GM12865 (cell line): ENCODE data around the gene STPG4.

Source experiments
- DNase-seq: peaks from one replicate; pipeline ENCODE4 v3.0.0; 2010; ENCODE audit warnings: low read depth
- H3K4me3 ChIP-seq: 2 replicates; pipeline ENCODE4 v1.5.1; 2011; ENCODE audit warnings: mild to moderate bottlenecking, low read depth, low read length, control low read depth
- CTCF ChIP-seq: IDR thresholded peaks from 2 replicates; pipeline ENCODE4 v1.5.1; 2011; ENCODE audit warnings: low read length, control low read depth, low read depth, inconsistent platforms; ENCODE audit not compliant: insufficient read depth; ENCODE audit errors: missing control alignments

Gene STPG4

GRCh38 chr2:47150175-47150574 lies 4.9 kb downstream of the STPG4 start:
- TF ChIP-seq CTCF: no peak

GRCh38 chr2:47147021-47147420 lies 8.1 kb downstream of the STPG4 start:
- DNase-seq: no peak
- no peak overlapping the region for H3K4me3 ChIP-seq
- no peak for TF ChIP-seq CTCF

More at GRCh38 chr2:47150175-47150574, 4.9 kb downstream of the STPG4 start:
- DNase-seq: no peak
- H3K4me3 ChIP-seq: no peak overlapping the region

- no peak for DNase-seq
- H3K4me3 ChIP-seq: no peak overlapping the region
- TF ChIP-seq CTCF: no peak
Observed at GRCh38 chr2:47145466-47145865, 9.6 kb downstream of the STPG4 start.

- H3K4me3 ChIP-seq: no peak overlapping the region
- no peak for TF ChIP-seq CTCF
- DNase-seq: no peak
Observed at GRCh38 chr2:47141520-47141919, 13.6 kb downstream of the STPG4 start.

GRCh38 chr2:47134386-47135090 lies 20.6 kb downstream of the STPG4 start:
- no peak for DNase-seq
- no peak for TF ChIP-seq CTCF
- no peak overlapping the region for H3K4me3 ChIP-seq

- DNase-seq: no peak
- TF ChIP-seq CTCF: no peak
- no peak overlapping the region for H3K4me3 ChIP-seq
Observed at GRCh38 chr2:47133046-47133445, 22.1 kb downstream of the STPG4 start.

- no peak overlapping the region for H3K4me3 ChIP-seq
- TF ChIP-seq CTCF: no peak
- no peak for DNase-seq
Observed at GRCh38 chr2:47129191-47129706, 25.9 kb downstream of the STPG4 start.
